HepG2 (cell line): Measurements from ENCODE around the gene DDX17. TPM values are rescaled to one million over a fixed set of nuclear protein-coding genes. Genes with fewer than 3 reads are reported as not detected.

Source experiments
- CEBPB ChIP-seq: IDR thresholded peaks from 2 replicates; pipeline ENCODE4 v1.6.1; 2011; ENCODE audit warnings: low read depth, low read length, improper control_type of control experiment, borderline replicate concordance
- DPF2 ChIP-seq: sonication (generic); formaldehyde crosslinking; IDR thresholded peaks from 2 replicates; pipeline ENCODE4 v1.4.0; 2020; ENCODE audit warnings: mild to moderate bottlenecking, low read depth, missing genetic modification reagents, borderline replicate concordance
- EZH2 ChIP-seq: conservative IDR thresholded peaks from 2 replicates; pipeline ENCODE4 v1.6.1; 2012; ENCODE audit warnings: mild to moderate bottlenecking, low read depth, low read length, moderate library complexity
- MYNN ChIP-seq: sonication (generic); formaldehyde crosslinking; IDR thresholded peaks from 2 replicates; pipeline ENCODE4 v1.4.0; 2020; ENCODE audit warnings: mild to moderate bottlenecking, low read depth, missing genetic modification reagents
- PBX2 ChIP-seq: IDR thresholded peaks from 2 replicates; pipeline ENCODE4 v1.6.1; 2016; ENCODE audit warnings: control low read depth
- PLRG1 ChIP-seq: fragments of 450-650 bp; conservative IDR thresholded peaks from 2 replicates; pipeline ENCODE4 v1.6.1; 2016
- RCOR2 ChIP-seq: IDR thresholded peaks from 2 replicates; pipeline ENCODE4 v1.6.1; 2016; ENCODE audit warnings: missing biosample characterization, missing genetic modification reagents
- REST ChIP-seq, 2 experiments: IDR thresholded peaks; 2 replicates each; pipeline ENCODE4 v1.6.1; 2011 to 2012; ENCODE audit warnings: low read length in 2 of 2, borderline replicate concordance in 1 of 2, low read depth in 1 of 2, mild to moderate bottlenecking in 1 of 2, moderate library complexity in 1 of 2
- RORA ChIP-seq: sonication (generic); formaldehyde crosslinking; IDR thresholded peaks from 2 replicates; pipeline ENCODE4 v1.5.0; 2020; ENCODE audit warnings: mild to moderate bottlenecking, missing genetic modification reagents, moderate library complexity
- TFAP4 ChIP-seq: sonication (generic); IDR thresholded peaks from 2 replicates; pipeline ENCODE4 v1.6.1; 2016; ENCODE audit warnings: low read depth, borderline replicate concordance
- ZBTB3 ChIP-seq: sonication (generic); formaldehyde crosslinking; IDR thresholded peaks from 2 replicates; pipeline ENCODE4 v1.4.0; 2020; ENCODE audit warnings: low read depth, mild to moderate bottlenecking, moderate library complexity, missing genetic modification reagents, borderline replicate concordance
- ZNF335 ChIP-seq: sonication (generic); formaldehyde crosslinking; IDR thresholded peaks from 2 replicates; pipeline ENCODE4 v1.4.0; 2020; ENCODE audit warnings: missing genetic modification reagents
- ZNF619 ChIP-seq: sonication (generic); formaldehyde crosslinking; IDR thresholded peaks from 2 replicates; pipeline ENCODE4 v1.4.0; 2020; ENCODE audit warnings: mild to moderate bottlenecking, missing genetic modification reagents
- ZNF646 ChIP-seq: sonication (generic); formaldehyde crosslinking; IDR thresholded peaks from 2 replicates; pipeline ENCODE4 v1.9.0; 2021; ENCODE audit warnings: mild to moderate bottlenecking, missing genetic modification reagents
- ZNF660 ChIP-seq: sonication (generic); formaldehyde crosslinking; IDR thresholded peaks from 2 replicates; pipeline ENCODE4 v1.5.1; 2020; ENCODE audit warnings: mild to moderate bottlenecking, low read depth, missing genetic modification reagents, borderline replicate concordance
- ZNF713 ChIP-seq: sonication (generic); formaldehyde crosslinking; IDR thresholded peaks from 2 replicates; pipeline ENCODE4 v1.4.0; 2020; ENCODE audit warnings: mild to moderate bottlenecking, missing genetic modification reagents
- ZNF792 ChIP-seq: IDR thresholded peaks from 2 replicates; pipeline ENCODE4 v1.6.1; 2016
- polyA plus RNA-seq, 8 experiments: library from polyadenylated mRNA; depleted of rRNA in 3 of 8; stranded (reverse) in 7 of 8; unstranded in 1 of 8; fragments of >200 nt; fragmentation: Illumina TruSeq in 4 of 8; extraction: Trizol in 4 of 8; gene quantifications; 2 replicates each; pipeline versions ENCODE4 v1.2.1 to v1.2.3, GENCODE V29; 2011 to 2016; ENCODE audit warnings: low read depth in 4 of 8, missing spikeins in 1 of 8, mixed read lengths in 1 of 8; ENCODE audit not compliant: insufficient read depth in 1 of 8
- total RNA-seq, 5 experiments: library from RNA; depleted of rRNA; stranded (reverse); fragments of >200 nt; fragmentation: Illumina TruSeq; extraction: Trizol; gene quantifications; 2 replicates each; pipeline ENCODE4 v1.2.3, GENCODE V29; 2016; ENCODE audit warnings: low read depth in 1 of 5

DDX17 gene
- total and polyA plus RNA-seq, 2 of the 13 experiments (the other 11 are each of a cell fraction or from before 2014, with no cell fraction given) = 238 to 344 TPM

GRCh38 chr22:38467904-38468442 is 38.1 kb downstream of the DDX17 start, which contains the start of gene KDELR3 (continued):
- TF ChIP-seq REST (IDR thresholded peaks at IDR 0.05; ENCODE audit: borderline replicate concordance in 1 of 2, low read depth in 1 of 2, low read length in 2 of 2) (no peak), ZNF660 (no peak), DPF2 (CRISPR knock-in tag) (no peak), MYNN (CRISPR knock-in tag) (no peak), ZBTB3 (no peak), PBX2 (CRISPR knock-in tag) (no peak), ZNF619 (CRISPR knock-in tag) (no peak), CEBPB (no peak), ZNF792 (no peak), RORA (CRISPR knock-in tag) (no peak), PLRG1 (no peak), ZNF646 (no peak), EZH2 (no peak), ZNF713 (CRISPR knock-in tag) (no peak), ZNF335 (no peak), RCOR2 (CRISPR knock-in tag) (no peak), TFAP4 (no peak)
